Dermis microvascular lymphatic vessel endothelial cell (primary cell): ENCODE data around the gene C12orf57. TPM values are rescaled to one million over a fixed set of nuclear protein-coding genes. Genes with fewer than 3 reads are reported as not detected.

ENCODE experiments used
- DNase-seq, 2 donors: peaks; one replicate each; pipeline versions ENCODE4 v3.0.0 to v3.0.0-alpha.2; 2010; ENCODE audit warnings: low read depth in 2 of 2
- total RNA-seq: library from RNA; depleted of rRNA; stranded (reverse); fragments of >200 nt; gene quantifications from 2 replicates; pipeline ENCODE4 v1.2.1, GENCODE V29; 2014

The C12orf57 gene
- total RNA-seq, 1 donor from 2014 or later: 88.7 TPM

DNA sequence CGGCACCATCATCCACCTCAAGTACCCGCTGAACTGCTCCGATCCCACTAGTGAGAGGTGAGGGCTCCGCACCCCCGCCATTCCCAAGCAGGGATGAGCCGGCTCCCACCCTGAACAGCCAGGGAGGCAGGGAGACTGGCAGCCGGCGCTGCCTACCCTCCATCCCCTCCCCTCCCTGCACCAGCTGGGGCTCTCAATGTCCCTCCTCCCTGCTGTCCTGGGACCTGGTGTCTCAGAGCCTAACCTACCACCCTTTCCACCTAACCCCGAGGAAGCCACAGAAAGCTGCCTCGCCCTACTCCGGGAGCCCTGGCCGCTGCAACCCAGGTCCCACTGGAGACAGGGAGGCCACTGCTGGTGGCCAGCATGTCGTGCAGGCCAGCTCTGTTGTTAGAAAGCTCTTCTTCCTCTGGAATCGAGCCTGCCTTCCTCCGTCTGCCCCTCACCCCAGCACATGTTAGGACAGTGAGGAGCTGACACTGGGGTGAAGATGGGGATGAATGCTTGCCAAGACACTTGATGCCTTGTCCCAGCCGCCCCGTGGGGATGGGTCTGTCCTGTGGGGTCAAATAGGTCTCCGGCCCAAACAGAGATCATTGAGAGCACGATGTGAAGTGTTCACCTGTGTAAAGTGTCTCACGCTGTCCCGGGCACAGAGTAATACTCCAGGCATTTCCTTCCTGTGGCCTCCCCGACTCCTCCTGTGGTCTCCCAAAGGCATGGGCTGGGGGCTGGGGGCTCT lies 8.5 kb downstream of the C12orf57 start:
- no peak for DNase-seq

DNA sequence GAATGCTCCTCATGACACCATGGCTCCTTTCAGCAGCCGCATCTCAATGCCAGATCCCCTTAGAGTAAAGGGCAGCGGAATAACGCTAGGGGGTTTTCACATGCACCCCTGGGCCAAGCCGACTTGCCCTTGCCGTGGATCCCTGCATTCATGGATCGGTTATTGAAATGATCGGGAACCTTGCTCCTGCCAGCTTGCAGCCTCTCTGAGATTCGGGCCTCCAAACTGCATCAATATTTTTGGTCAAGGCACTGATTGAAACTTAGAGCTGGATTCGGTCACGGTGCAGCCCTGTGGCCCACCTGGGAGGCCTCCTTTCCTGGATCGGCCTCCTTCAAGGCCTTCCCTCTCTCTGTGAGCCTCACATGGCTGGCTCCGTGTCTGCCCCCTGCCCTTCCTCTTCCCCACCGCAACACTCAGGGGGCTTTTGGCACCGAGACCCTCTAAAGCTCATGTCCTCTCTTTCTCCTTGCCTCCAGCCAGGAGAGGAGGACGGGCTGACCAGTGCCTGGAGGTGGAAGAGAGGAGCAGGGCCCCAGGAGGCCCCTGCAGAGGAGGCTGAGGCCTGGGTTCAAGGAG lies 9.1 kb downstream of the C12orf57 start:
- DNase-seq: no peak

- DNase-seq: peak in 1 of 2 donors; percentile 24
These were observed 9.9 kb downstream of the C12orf57 start for GRCh38 chr12:6953442-6954315.

GRCh38 chr12:6954316-6955107 lies 10.7 kb downstream of the C12orf57 start:
- no peak for DNase-seq

DNA sequence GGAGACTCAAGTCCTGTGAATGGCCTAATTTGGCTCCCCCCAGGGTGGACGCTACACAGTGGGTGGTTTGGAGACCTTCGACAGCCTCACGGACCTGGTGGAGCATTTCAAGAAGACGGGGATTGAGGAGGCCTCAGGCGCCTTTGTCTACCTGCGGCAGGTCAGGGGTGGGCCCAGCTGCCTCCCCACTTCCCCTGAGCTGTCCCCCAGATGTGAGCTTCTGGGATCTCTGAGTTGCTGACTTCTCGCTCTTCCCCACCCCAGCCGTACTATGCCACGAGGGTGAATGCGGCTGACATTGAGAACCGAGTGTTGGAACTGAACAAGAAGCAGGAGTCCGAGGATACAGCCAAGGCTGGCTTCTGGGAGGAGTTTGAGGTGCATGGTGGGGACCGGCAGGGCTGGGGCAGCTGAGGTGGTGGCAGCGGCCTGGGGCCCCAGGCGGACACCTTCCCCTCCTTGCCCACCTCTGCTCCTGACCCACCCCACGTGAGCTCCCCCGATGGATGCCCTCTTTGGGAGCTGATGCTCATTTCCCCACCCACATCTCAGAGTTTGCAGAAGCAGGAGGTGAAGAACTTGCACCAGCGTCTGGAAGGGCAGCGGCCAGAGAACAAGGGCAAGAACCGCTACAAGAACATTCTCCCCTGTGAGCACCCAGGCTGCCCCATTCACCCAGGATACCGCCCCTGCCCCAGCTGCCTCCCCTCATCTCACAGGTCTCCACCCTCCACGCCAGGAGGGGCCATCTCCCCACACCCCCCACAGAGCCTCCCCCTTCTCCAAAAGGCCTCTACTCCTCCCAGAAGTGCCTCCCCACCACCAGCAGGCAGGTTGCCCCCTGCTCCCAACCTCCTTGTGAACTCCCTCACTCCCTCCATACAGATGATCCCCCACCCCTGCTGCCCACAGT lies 11.5 kb downstream of the C12orf57 start:
- no peak for DNase-seq

- no peak for DNase-seq
These were observed 12.4 kb downstream of the C12orf57 start for GRCh38 chr12:6956021-6956727.

- DNase-seq: no peak
These were observed 13.4 kb downstream of the C12orf57 start for GRCh38 chr12:6957151-6957701.

DNA sequence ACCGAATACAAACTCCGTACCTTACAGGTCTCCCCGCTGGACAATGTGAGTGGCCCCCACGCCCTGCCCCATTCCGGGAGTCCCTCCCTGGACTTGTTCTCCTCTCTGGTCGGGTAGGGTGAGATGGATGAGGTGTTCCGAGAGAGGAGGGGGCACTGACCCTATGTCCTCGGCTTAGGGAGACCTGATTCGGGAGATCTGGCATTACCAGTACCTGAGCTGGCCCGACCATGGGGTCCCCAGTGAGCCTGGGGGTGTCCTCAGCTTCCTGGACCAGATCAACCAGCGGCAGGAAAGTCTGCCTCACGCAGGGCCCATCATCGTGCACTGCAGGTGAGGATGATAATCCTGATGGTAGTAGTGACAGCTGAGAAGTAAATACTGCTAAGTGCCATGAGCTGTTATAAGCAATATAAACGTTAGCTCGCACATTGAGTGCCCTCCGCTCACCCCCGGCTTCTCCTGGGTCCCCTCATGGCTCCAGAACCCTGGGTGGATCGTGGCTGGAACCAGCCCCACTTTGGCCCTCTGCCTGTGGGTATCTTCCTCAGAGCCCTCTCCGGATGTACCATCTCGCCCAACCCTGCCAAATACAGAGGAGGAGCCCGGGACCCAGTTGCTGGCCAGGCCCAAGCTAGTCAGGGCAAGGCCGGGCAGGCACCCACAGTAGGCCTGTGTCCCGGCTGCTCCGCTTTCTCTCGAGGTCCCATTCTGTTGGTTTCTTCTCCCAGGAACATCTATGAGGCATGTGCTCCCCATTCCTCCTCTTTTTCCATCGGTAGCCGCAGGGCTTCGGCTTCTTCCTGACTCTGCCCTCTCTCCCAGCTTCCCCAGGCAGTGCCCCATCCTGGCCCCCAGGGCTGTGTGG lies 14.2 kb downstream of the C12orf57 start:
- no peak for DNase-seq

GRCh38 chr12:6958609-6959057 lies 14.8 kb downstream of the C12orf57 start:
- no peak for DNase-seq

GRCh38 chr12:6959058-6959804 lies 15.4 kb downstream of the C12orf57 start:
- DNase-seq: no peak

DNA sequence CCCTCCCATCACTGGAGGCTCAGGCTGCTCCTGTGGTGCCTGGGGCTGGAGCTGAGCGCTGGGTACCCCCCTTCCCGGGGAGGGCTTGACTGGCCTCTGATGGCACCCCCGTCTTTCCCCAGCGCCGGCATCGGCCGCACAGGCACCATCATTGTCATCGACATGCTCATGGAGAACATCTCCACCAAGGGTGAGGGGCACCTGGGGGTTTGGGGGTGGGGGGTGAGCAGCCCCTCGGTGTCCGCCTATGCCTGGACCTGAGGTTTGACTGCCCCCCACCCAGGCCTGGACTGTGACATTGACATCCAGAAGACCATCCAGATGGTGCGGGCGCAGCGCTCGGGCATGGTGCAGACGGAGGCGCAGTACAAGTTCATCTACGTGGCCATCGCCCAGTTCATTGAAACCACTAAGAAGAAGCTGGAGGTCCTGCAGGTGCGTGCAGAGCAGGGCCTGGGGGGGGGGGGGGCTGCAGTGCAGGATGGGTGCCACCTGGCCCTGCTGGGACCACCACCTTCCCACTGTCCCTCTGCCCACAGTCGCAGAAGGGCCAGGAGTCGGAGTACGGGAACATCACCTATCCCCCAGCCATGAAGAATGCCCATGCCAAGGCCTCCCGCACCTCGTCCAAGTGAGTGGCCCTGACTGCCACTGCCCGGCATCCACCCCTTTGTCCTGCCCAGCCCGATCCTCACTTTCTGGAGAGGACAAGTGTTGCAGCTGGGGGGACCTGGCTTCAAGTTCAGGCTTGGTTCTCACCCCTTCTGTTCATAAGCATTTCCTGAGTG lies 16.2 kb downstream of the C12orf57 start:
- DNase-seq: no peak

DNA sequence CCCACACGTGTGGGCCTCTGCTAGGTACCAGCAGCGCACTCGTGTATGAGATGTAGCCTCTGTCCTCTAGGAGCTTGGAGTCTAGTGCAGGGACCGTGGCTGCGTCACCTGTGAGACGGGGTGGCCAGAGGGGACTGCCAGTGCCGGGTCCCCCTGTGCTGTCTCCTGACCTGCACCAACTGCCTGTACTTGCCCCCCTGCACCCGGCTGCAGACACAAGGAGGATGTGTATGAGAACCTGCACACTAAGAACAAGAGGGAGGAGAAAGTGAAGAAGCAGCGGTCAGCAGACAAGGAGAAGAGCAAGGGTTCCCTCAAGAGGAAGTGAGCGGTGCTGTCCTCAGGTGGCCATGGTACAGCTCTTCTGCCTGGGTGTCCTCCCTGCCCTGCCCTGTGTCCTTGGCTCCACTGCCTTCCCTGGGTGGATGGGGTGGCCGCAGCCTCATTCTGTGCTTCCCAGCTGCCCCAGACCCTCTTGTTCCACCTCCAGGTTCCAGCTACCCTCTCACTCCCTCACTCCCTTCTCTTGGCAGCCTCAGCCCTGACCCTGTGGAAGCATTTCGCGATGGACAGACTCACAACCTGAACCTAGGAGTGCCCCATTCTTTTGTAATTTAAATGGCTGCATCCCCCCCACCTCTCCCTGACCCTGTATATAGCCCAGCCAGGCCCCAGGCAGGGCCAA lies 16.9 kb downstream of the C12orf57 start:
- DNase-seq: no peak

DNA sequence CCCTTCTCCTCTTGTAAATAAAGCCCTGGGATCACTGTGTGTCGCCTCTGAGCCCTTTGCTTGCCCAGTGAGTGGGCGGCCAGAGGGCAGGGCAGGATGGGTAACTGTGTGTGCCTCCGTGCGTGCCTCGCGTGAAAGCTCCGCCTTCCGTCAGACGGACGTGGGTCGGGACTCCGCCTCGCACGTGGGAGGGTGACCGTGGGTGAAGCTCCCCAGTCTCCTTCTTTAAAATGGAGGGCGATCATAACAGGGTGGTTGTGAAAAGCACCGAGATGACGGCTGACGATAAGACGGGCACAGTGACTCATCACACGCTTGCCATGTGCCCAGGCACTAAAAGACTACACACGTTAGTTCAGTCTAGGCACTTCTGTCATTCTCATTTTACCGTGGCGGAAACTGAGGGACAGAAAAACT lies 17.5 kb downstream of the C12orf57 start:
- peak in 1 of 2 donors; percentile 36 for DNase-seq

DNA sequence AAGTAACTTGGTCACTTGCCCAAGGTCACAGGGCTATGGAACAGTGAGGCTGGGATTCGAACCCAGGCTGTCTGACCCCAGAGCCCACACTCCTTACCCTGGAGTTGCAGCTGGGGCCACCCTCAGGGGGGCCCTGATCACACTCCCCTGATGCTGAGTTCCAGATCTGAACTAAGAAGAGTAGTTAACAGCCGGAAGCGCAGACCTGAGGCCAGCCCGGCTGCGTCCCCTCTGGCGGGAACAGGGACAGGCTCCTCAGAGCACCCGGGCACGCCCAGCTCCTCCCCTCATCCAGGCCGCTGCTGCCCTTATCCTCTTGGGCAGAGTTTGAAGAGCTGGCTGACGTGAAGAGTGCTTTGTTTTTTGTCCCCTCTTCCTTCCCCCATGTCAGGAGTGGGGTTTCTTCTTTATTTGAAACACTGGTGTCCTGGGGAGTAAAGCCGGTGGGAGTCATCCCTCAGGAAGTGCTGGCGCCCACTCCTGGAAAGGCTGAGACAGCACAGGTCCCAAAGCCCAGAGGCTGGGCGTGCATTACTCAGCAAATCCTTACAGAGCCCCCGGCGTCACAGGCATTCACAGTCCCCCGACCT lies 18.0 kb downstream of the C12orf57 start:
- DNase-seq: peak in 1 of 2 donors; percentile 70

DNA sequence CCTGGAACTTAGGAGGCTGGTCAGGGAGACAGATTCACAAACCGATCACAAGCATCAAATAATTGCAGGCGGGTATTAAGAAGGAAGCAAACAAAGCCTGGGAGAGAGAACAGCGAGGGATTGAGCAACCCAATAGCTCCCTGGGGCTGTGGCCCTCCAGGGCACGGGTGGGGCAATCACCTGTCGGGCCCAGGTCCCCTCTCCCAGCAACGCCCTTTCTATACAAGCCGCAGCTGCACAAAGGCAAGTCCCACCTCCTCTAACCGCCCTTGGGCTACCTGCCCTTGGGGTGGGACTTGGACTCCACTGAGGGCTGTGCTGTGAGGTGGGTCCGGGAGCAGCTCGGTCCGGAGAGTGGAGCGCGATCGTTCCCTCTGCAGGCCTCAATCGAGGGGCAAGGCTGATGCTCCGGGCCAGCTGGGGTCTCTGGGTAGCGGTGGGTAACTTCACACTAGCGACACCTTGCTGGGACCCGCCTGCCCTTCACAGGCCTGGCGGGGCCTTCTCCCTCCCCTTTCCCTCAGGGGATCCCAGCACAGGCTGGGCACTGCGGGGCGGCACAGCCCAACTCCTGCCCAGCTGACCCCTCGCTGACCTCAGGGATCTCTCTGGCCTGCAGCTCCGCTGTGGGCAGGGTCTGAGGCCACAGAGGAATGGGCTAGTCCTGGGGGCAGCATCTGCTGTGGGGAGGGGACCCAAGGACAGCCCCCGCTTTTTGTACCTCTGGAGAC lies 18.6 kb downstream of the C12orf57 start:
- DNase-seq: no peak
